Measurements from ENCODE around the gene LRRC26.
A peak's percentile ranks its signal among the peaks of the same experiment; 100 is the strongest.

The LRRC26 gene

GRCh38 chr9:137164370-137165249 is 5.2 kb downstream of the LRRC26 start:
- H3K4me3 ChIP-seq (ENCODE audit: low read length) = no peak overlapping the region
- TF ChIP-seq CTCF (conservative IDR thresholded peaks at IDR 0.05; ENCODE audit: low read depth, low read length) = no peak
- no peak for DNase-seq (ENCODE audit: low read depth)

GRCh38 chr9:137163805-137164204 is 6.0 kb downstream of the LRRC26 start:
- TF ChIP-seq CTCF (conservative IDR thresholded peaks at IDR 0.05; ENCODE audit: low read depth, low read length) = no peak
- no peak for DNase-seq (ENCODE audit: low read depth)
- no peak overlapping the region for H3K4me3 ChIP-seq (ENCODE audit: low read length)

GRCh38 chr9:137163365-137163715 is 6.5 kb downstream of the LRRC26 start:
- H3K4me3 ChIP-seq (ENCODE audit: low read length) = peak overlapping the region; percentile 19
- no peak for DNase-seq (ENCODE audit: low read depth)
- no peak for TF ChIP-seq CTCF (conservative IDR thresholded peaks at IDR 0.05; ENCODE audit: low read depth, low read length)

- TF ChIP-seq CTCF (conservative IDR thresholded peaks at IDR 0.05; ENCODE audit: low read depth, low read length) = no peak
- H3K4me3 ChIP-seq (ENCODE audit: low read length) = peak overlapping the region; percentile 19
- DNase-seq (ENCODE audit: low read depth) = no peak
Observed at GRCh38 chr9:137162505-137163364, 7.1 kb downstream of the LRRC26 start.

- DNase-seq (ENCODE audit: low read depth) = no peak
- no peak overlapping the region for H3K4me3 ChIP-seq (ENCODE audit: low read length)
- TF ChIP-seq CTCF (conservative IDR thresholded peaks at IDR 0.05; ENCODE audit: low read depth, low read length) = no peak
Observed at GRCh38 chr9:137161558-137162486, 8.0 kb downstream of the LRRC26 start.

GRCh38 chr9:137160716-137161557 is 8.9 kb downstream of the LRRC26 start:
- H3K4me3 ChIP-seq (ENCODE audit: low read length) = no peak overlapping the region
- no peak for TF ChIP-seq CTCF (conservative IDR thresholded peaks at IDR 0.05; ENCODE audit: low read depth, low read length)
- DNase-seq (ENCODE audit: low read depth) = no peak

Measured in retinal pigment epithelial cell (primary cell).